ENCODE measurements around the gene SALL2. TPM values are rescaled to one million over a fixed set of nuclear protein-coding genes. Genes with fewer than 3 reads are reported as not detected.

SALL2 gene
- total RNA-seq: 1 to 10 TPM; 2.3 to 8.3 (median 3.9) TPM
- 1 to 10 TPM; 4.2 to 5.9 TPM for polyA plus RNA-seq
- 4.4 reads per million, percentile 22 among the genes with 10 or more reads in this experiment for total RNA-seq

GRCh38 chr14:21525962-21526671, at the start of gene SALL2:
SALL2 (minus strand) TSS chr14:21526346; CDS start chr14:21526127, 219 bp downstream.
- Mint-ChIP-seq H3K9me3 (peaks cover 0 to 1% (median 0%) of the 10 kb centered on the region in 11 donors), H3K4me3 (peak within 1 kb of the TSS; percentile 65 to 91 (median 88)), H3K36me3 (no peaks in the 10 kb centered on the region), H3K27ac (peak within 1 kb of the TSS; percentile 43 to 90 (median 81)), H3K4me1 (peaks cover 10 to 27% (median 21%) of the 10 kb centered on the region in 7 donors), H3K27me3 (peaks cover 0 to 11% (median 0%) of the 10 kb centered on the region in 5 donors)
- ATAC-seq: peak; percentile 82
- ChIA-PET POLR2A (interaction anchor here (0.5 to 4.6 kb wide), 11 partner anchors 11 to 1240 kb away, joined by 3 to 42 read pairs (median 4); partner anchors contain the start of genes CHD8, METTL3, OXA1L and RAB2B), CTCF (interaction anchor here (0.7 to 2.0 kb wide), 5 partner anchors 15 to 1569 kb away, joined by 3 to 9 read pairs (median 4); partner anchors contain the start of genes ACIN1, C14orf119 and METTL3)
- peak within 1 kb of the TSS; percentile 67 for H3K4me3 ChIP-seq (ENCODE audit: low read length)
- DNase-seq: peak in 8 of 9 donors; percentile 44 to 80 (median 60)
- intact Hi-C loops (cut with micrococcal nuclease): loop anchor here (1.0 to 5.0 kb wide), 4 partner anchors 15 to 49 kb away; partner anchors contain the start of genes METTL3 (in 2 of the 2), RAB2B (in 1 of the 2) and TOX4 (in 1 of the 2)
- peaks cover 5 to 9% of the 10 kb centered on the region in 2 donors for H3K4me1 ChIP-seq (ENCODE audit: control insufficient read depth in 2 of 2, insufficient read depth in 2 of 2, low read length in 2 of 2)
- H3K36me3 ChIP-seq (ENCODE audit: control insufficient read depth in 2 of 3, insufficient read depth in 3 of 3, low read length in 3 of 3): peaks cover 0 to 4% (median 0%) of the 10 kb centered on the region in 3 experiments
- H3K9me3 ChIP-seq (ENCODE audit: control insufficient read depth in 2 of 3, low read length in 3 of 3): no peaks in the 10 kb centered on the region
- no peaks in the 10 kb centered on the region for H3K27me3 ChIP-seq (ENCODE audit: control insufficient read depth in 2 of 2, insufficient read depth in 2 of 2, low read length in 2 of 2)
- H3K27ac ChIP-seq (ENCODE audit: low read depth, low read length): peak within 1 kb of the TSS; percentile 75

- POLR2A ChIA-PET: no interaction called here
- no peaks in the 10 kb centered on the region for H3K9me3 ChIP-seq (ENCODE audit: control insufficient read depth in 2 of 3, low read length in 3 of 3)
- peaks cover 0 to 17% (median 12%) of the 10 kb centered on the region in 5 donors for H3K27me3 Mint-ChIP-seq
Observed at GRCh38 chr14:21575661-21576060, 49.5 kb upstream of the SALL2 start.

GRCh38 chr14:21572604-21573003, 46.5 kb upstream of the SALL2 start:
- ChIA-PET POLR2A (no interaction called here), CTCF (interaction anchor here (0.6 to 0.7 kb wide), 2 partner anchors 142 to 253 kb away, joined by 4 read pairs; no protein-coding TSS in a partner anchor)
- H3K4me1 ChIP-seq (ENCODE audit: control insufficient read depth in 2 of 2, insufficient read depth in 2 of 2, low read length in 2 of 2): no peaks in the 10 kb centered on the region
- H3K9me3 ChIP-seq (ENCODE audit: control insufficient read depth in 2 of 3, low read length in 3 of 3): no peaks in the 10 kb centered on the region
- intact Hi-C loops (cut with micrococcal nuclease): no loop called here
- Mint-ChIP-seq H3K36me3 (peaks cover 0 to 3% (median 0%) of the 10 kb centered on the region in 5 donors), H3K4me3 (no peak overlapping the region), H3K27ac (no peak overlapping the region), H3K27me3 (peaks cover 11 to 28% (median 12%) of the 10 kb centered on the region in 5 donors), H3K4me1 (no peaks in the 10 kb centered on the region), H3K9me3 (peaks cover 0 to 9% (median 0%) of the 10 kb centered on the region in 11 donors)
- DNase-seq (no peak), ATAC-seq (no peak)
- no peak overlapping the region for H3K4me3 ChIP-seq (ENCODE audit: low read length)
- no peaks in the 10 kb centered on the region for H3K27me3 ChIP-seq (ENCODE audit: control insufficient read depth in 2 of 2, insufficient read depth in 2 of 2, low read length in 2 of 2)
- H3K27ac ChIP-seq (ENCODE audit: low read depth, low read length): no peak overlapping the region
- no peaks in the 10 kb centered on the region for H3K36me3 ChIP-seq (ENCODE audit: control insufficient read depth in 2 of 3, insufficient read depth in 3 of 3, low read length in 3 of 3)

More at GRCh38 chr14:21575661-21576060, 49.5 kb upstream of the SALL2 start:
- Histone ChIP-seq H3K36me3 (ENCODE audit: control insufficient read depth in 2 of 3, insufficient read depth in 3 of 3, low read length in 3 of 3) (no peaks in the 10 kb centered on the region), H3K4me1 (ENCODE audit: control insufficient read depth in 2 of 2, insufficient read depth in 2 of 2, low read length in 2 of 2) (no peaks in the 10 kb centered on the region), H3K4me3 (ENCODE audit: low read length) (no peak overlapping the region), H3K27ac (ENCODE audit: low read depth, low read length) (no peak overlapping the region), H3K27me3 (ENCODE audit: control insufficient read depth in 2 of 2, insufficient read depth in 2 of 2, low read length in 2 of 2) (no peaks in the 10 kb centered on the region)
- CTCF ChIA-PET: interaction anchor here (0.7 kb wide), 1 partner anchor 73 kb away, joined by 3 read pairs; no protein-coding TSS in a partner anchor
- H3K9me3 Mint-ChIP-seq: peaks cover 0 to 9% (median 0%) of the 10 kb centered on the region in 11 donors
- intact Hi-C loops (cut with micrococcal nuclease): no loop called here
- peaks cover 0 to 3% (median 0%) of the 10 kb centered on the region in 5 donors for H3K36me3 Mint-ChIP-seq
- DNase-seq (no peak), ATAC-seq (no peak)
- no peaks in the 10 kb centered on the region for H3K4me1 Mint-ChIP-seq
- H3K27ac Mint-ChIP-seq: no peak overlapping the region
- H3K4me3 Mint-ChIP-seq: no peak overlapping the region

- Histone ChIP-seq H3K27me3 (ENCODE audit: control insufficient read depth in 2 of 2, insufficient read depth in 2 of 2, low read length in 2 of 2) (no peaks in the 10 kb centered on the region), H3K4me1 (ENCODE audit: control insufficient read depth in 2 of 2, insufficient read depth in 2 of 2, low read length in 2 of 2) (peaks cover 0 to 4% of the 10 kb centered on the region in 2 donors), H3K27ac (ENCODE audit: low read depth, low read length) (no peak overlapping the region), H3K36me3 (ENCODE audit: control insufficient read depth in 2 of 3, insufficient read depth in 3 of 3, low read length in 3 of 3) (no peaks in the 10 kb centered on the region), H3K4me3 (ENCODE audit: low read length) (no peak overlapping the region), H3K9me3 (ENCODE audit: control insufficient read depth in 2 of 3, low read length in 3 of 3) (no peaks in the 10 kb centered on the region)
- Mint-ChIP-seq H3K9me3 (no peaks in the 10 kb centered on the region), H3K4me3 (no peak overlapping the region), H3K27ac (peak overlapping the region in 1 of 9 donors; percentile 52), H3K27me3 (peaks cover 0 to 2% (median 0%) of the 10 kb centered on the region in 5 donors), H3K36me3 (no peaks in the 10 kb centered on the region), H3K4me1 (peaks cover 2 to 12% (median 7%) of the 10 kb centered on the region in 7 donors)
- POLR2A ChIA-PET: interaction anchor here (0.6 kb wide), 1 partner anchor 60 kb away, joined by 4 read pairs; no protein-coding TSS in a partner anchor
- ATAC-seq (no peak), DNase-seq (no peak)
- CTCF ChIA-PET: interaction anchor here (0.6 to 8.1 kb wide), 3 partner anchors 48 to 1264 kb away, joined by 4 to 96 read pairs (median 6); partner anchors contain the start of gene METTL3
- intact Hi-C loops (cut with micrococcal nuclease): loop anchor here in 1 of 2 donors (5.0 to 10.0 kb wide), 2 partner anchors 121 to 294 kb away; partner anchors contain the start of gene HNRNPC
Observed at GRCh38 chr14:21558703-21559170, 32.6 kb upstream of the SALL2 start.

GRCh38 chr14:21557084-21557901, 31.1 kb upstream of the SALL2 start:
- ChIA-PET CTCF (interaction anchor here (0.6 to 8.1 kb wide), 6 partner anchors 15 to 518 kb away, joined by 3 to 96 read pairs (median 6); partner anchors contain the start of gene SALL2), POLR2A (interaction anchor here (1.2 kb wide), 1 partner anchor 59 kb away, joined by 3 read pairs; no protein-coding TSS in a partner anchor)
- Mint-ChIP-seq H3K4me1 (peaks cover 2 to 12% (median 7%) of the 10 kb centered on the region in 7 donors), H3K9me3 (no peaks in the 10 kb centered on the region), H3K4me3 (peak overlapping the region in 9 of 10 donors; percentile 14 to 71 (median 46)), H3K27me3 (peaks cover 0 to 2% (median 0%) of the 10 kb centered on the region in 5 donors), H3K36me3 (no peaks in the 10 kb centered on the region), H3K27ac (peak overlapping the region in 8 of 9 donors; percentile 6 to 92 (median 64))
- Histone ChIP-seq H3K36me3 (ENCODE audit: control insufficient read depth in 2 of 3, insufficient read depth in 3 of 3, low read length in 3 of 3) (no peaks in the 10 kb centered on the region), H3K27ac (ENCODE audit: low read depth, low read length) (peak overlapping the region; percentile 24), H3K9me3 (ENCODE audit: control insufficient read depth in 2 of 3, low read length in 3 of 3) (no peaks in the 10 kb centered on the region), H3K27me3 (ENCODE audit: control insufficient read depth in 2 of 2, insufficient read depth in 2 of 2, low read length in 2 of 2) (no peaks in the 10 kb centered on the region), H3K4me3 (ENCODE audit: low read length) (peak overlapping the region; percentile 27), H3K4me1 (ENCODE audit: control insufficient read depth in 2 of 2, insufficient read depth in 2 of 2, low read length in 2 of 2) (peaks cover 0 to 4% of the 10 kb centered on the region in 2 donors)
- peak; percentile 25 to 81 (median 74) for DNase-seq
- intact Hi-C loops (cut with micrococcal nuclease): loop anchor here (1.0 to 10.0 kb wide), 13 partner anchors 31 to 465 kb away; partner anchors contain the start of genes CHD8 (in 2 of the 2), TOX4 (in 2 of the 2), HNRNPC (in 1 of the 2) and METTL3 (in 1 of the 2)
- peak; percentile 84 for ATAC-seq
